Esophagus squamous epithelium (tissue), 5 donors: ENCODE measurements around the gene C16orf46. TPM values are rescaled to one million over a fixed set of nuclear protein-coding genes. Genes with fewer than 3 reads are reported as not detected.

Experiments used
- DNase-seq: peaks from one replicate; lab custom pipeline; 2025; lab: John Stamatoyannopoulos, UW
- H3K27ac ChIP-seq, 4 donors: fragments of 200-600 bp; sonication (generic); one replicate each; pipeline ENCODE4 v1.5.1; 2016 to 2019; ENCODE audit warnings: mild to moderate bottlenecking in 1 of 4
- H3K27me3 ChIP-seq, 4 donors: fragments of 200-600 bp; sonication (generic); 1 replicate in 3 of 4; 2 replicates in 1 of 4; pipeline versions ENCODE4 v1.5.1 to v1.6.0; 2017 to 2021; ENCODE audit warnings: antibody characterized with exemption in 1 of 4
- H3K36me3 ChIP-seq, 3 donors: fragments of 200-600 bp; sonication (generic); one replicate each; pipeline ENCODE4 v1.5.1; 2016 to 2019
- H3K4me1 ChIP-seq, 3 donors: fragments of 200-600 bp; sonication (generic); one replicate each; pipeline ENCODE4 v1.5.1; 2017 to 2019
- H3K4me3 ChIP-seq, 4 donors: fragments of 200-600 bp; sonication (generic); 1 replicate in 3 of 4; 2 replicates in 1 of 4; pipeline ENCODE4 v1.5.1; 2016 to 2019; ENCODE audit warnings: mild to moderate bottlenecking in 2 of 4, moderate library complexity in 1 of 4
- H3K9me3 ChIP-seq, 3 donors: fragments of 200-600 bp; sonication (generic); one replicate each; pipeline ENCODE4 v1.5.1; 2016 to 2019
- CTCF ChIP-seq, 6 experiments: fragments of 450-650 bp in 4 of 6; fragments of 200-600 bp in 2 of 6; sonication (generic) in 2 of 6; IDR thresholded peaks; one replicate each; pipeline ENCODE4 v1.5.1; 2016 to 2019; ENCODE audit warnings: antibody characterized with exemption in 6 of 6, mild to moderate bottlenecking in 4 of 6, moderate library complexity in 4 of 6
- POLR2A ChIP-seq, 4 donors: fragments of 450-650 bp; IDR thresholded peaks; one replicate each; pipeline ENCODE4 v1.6.1; 2017; ENCODE audit warnings: antibody characterized with exemption in 4 of 4, mild to moderate bottlenecking in 4 of 4, moderate library complexity in 3 of 4
- WGBS, 2 donors: methylation state at CpG; one replicate each; pipeline ENCODE4 v1.1.5; 2018; 5-methylcytosine and 5-hydroxymethylcytosine counted together
- intact Hi-C: fragments of 100-400 bp; cut with DNase I; formaldehyde crosslinking; loops from one replicate; pipeline ENCODE4 v1.15.0; 2022
- total RNA-seq, 4 donors: library from RNA; depleted of rRNA; stranded (reverse); fragments of >200 nt; gene quantifications; one replicate each; pipeline ENCODE4 v1.1.0, GENCODE V29; 2016
- donor health status: DM: yes; HTN: yes; CAD: no.

Gene C16orf46
- total RNA-seq, 4 donors from 2014 or later = 0.26 to 5.1 (median 0.38) TPM; not detected in 1

DNA sequence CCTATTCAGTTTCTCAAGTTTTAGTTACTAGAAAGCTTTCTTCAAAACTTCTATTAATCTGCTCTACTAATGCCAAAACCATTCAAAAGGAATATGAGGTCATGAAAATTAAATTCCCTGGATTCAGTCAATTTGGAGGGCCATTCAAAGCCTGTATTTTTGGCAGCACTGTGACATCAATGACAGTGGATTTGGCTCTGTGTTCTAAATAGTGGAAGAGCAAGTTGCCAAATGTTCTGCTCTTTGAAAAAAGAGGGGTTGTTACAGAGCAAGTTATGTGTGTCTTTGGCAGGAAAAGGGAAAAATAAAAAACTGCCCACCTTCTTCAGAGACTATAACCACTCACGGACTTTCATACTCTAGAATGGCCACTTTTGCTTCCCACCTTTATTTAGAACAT, 3.2 kb upstream of the C16orf46 start:
- no peak overlapping the region for H3K27ac ChIP-seq
- H3K4me3 ChIP-seq = no peak overlapping the region
- intact Hi-C loops = no loop called here
- WGBS, 2 donors = 68 to 90% methylated on average over 1 of the region's 1 CpG
- DNase-seq = no peak
- peaks cover 0 to 11% (median 0%) of the 10 kb centered on the region in 3 donors for H3K36me3 ChIP-seq
- H3K9me3 ChIP-seq = no peaks in the 10 kb centered on the region
- TF ChIP-seq CTCF (IDR thresholded peaks at IDR 0.05) = no peak
- TF ChIP-seq POLR2A (IDR thresholded peaks at IDR 0.05) = no peak
- H3K4me1 ChIP-seq = peaks cover 0 to 15% (median 4%) of the 10 kb centered on the region in 3 donors
- H3K27me3 ChIP-seq = no peaks in the 10 kb centered on the region

- intact Hi-C loops = no loop called here
- TF ChIP-seq CTCF (IDR thresholded peaks at IDR 0.05) = no peak
- no peak for TF ChIP-seq POLR2A (IDR thresholded peaks at IDR 0.05)
- H3K4me3 ChIP-seq = peak overlapping the region; percentile 57 to 94 (median 75)
- peaks cover 0 to 15% (median 4%) of the 10 kb centered on the region in 3 donors for H3K4me1 ChIP-seq
- no peaks in the 10 kb centered on the region for H3K36me3 ChIP-seq
- WGBS, 2 donors = 1% methylated on average over 23 of the region's 27 CpGs
- DNase-seq = peak; percentile 67
- peak overlapping the region; percentile 93 to 98 (median 96) for H3K27ac ChIP-seq
- H3K27me3 ChIP-seq = no peaks in the 10 kb centered on the region
- no peaks in the 10 kb centered on the region for H3K9me3 ChIP-seq
Observed at GRCh38 chr16:81076566-81077075, 417 bp downstream of the C16orf46 start.

- H3K9me3 ChIP-seq = no peaks in the 10 kb centered on the region
- no peak for DNase-seq
- TF ChIP-seq CTCF (IDR thresholded peaks at IDR 0.05) (no peak), POLR2A (IDR thresholded peaks at IDR 0.05) (no peak)
- peaks cover 0 to 15% (median 4%) of the 10 kb centered on the region in 3 donors for H3K4me1 ChIP-seq
- no peaks in the 10 kb centered on the region for H3K27me3 ChIP-seq
- H3K27ac ChIP-seq = no peak overlapping the region
- 72 to 74% methylated on average over 5 of the region's 5 CpGs for WGBS, 2 donors
- intact Hi-C loops = no loop called here
- H3K4me3 ChIP-seq = no peak overlapping the region
- no peaks in the 10 kb centered on the region for H3K36me3 ChIP-seq
Observed at GRCh38 chr16:81073560-81074330, 3.3 kb downstream of the C16orf46 start.

GRCh38 chr16:81071805-81072204, 5.2 kb downstream of the C16orf46 start:
- Histone ChIP-seq H3K9me3 (no peaks in the 10 kb centered on the region), H3K36me3 (no peaks in the 10 kb centered on the region), H3K27me3 (no peaks in the 10 kb centered on the region), H3K4me1 (peaks cover 0 to 5% (median 0%) of the 10 kb centered on the region in 3 donors), H3K4me3 (no peak overlapping the region), H3K27ac (no peak overlapping the region)
- no peak for DNase-seq
- TF ChIP-seq CTCF (IDR thresholded peaks at IDR 0.05) = no peak
- TF ChIP-seq POLR2A (IDR thresholded peaks at IDR 0.05) = no peak
- 75 to 81% methylated on average over 4 of the region's 4 CpGs for WGBS, 2 donors
- intact Hi-C loops = no loop called here

GRCh38 chr16:81070979-81071378, 6.1 kb downstream of the C16orf46 start:
- TF ChIP-seq CTCF (IDR thresholded peaks at IDR 0.05) (no peak), POLR2A (IDR thresholded peaks at IDR 0.05) (no peak)
- 76 to 84% methylated on average over 7 of the region's 8 CpGs for WGBS, 2 donors
- H3K27ac ChIP-seq = no peak overlapping the region
- no peaks in the 10 kb centered on the region for H3K9me3 ChIP-seq
- H3K27me3 ChIP-seq = no peaks in the 10 kb centered on the region
- no peak overlapping the region for H3K4me3 ChIP-seq
- intact Hi-C loops = no loop called here
- no peaks in the 10 kb centered on the region for H3K36me3 ChIP-seq
- H3K4me1 ChIP-seq = no peaks in the 10 kb centered on the region
- DNase-seq = no peak
